ENCODE data around the gene MT1A. TPM values are rescaled to one million over a fixed set of nuclear protein-coding genes. Genes with fewer than 3 reads are reported as not detected.

The MT1A gene
- 1 to 10 TPM in 1 of 8 experiments, not detected in 7; 3.0 TPM for total RNA-seq

DNA sequence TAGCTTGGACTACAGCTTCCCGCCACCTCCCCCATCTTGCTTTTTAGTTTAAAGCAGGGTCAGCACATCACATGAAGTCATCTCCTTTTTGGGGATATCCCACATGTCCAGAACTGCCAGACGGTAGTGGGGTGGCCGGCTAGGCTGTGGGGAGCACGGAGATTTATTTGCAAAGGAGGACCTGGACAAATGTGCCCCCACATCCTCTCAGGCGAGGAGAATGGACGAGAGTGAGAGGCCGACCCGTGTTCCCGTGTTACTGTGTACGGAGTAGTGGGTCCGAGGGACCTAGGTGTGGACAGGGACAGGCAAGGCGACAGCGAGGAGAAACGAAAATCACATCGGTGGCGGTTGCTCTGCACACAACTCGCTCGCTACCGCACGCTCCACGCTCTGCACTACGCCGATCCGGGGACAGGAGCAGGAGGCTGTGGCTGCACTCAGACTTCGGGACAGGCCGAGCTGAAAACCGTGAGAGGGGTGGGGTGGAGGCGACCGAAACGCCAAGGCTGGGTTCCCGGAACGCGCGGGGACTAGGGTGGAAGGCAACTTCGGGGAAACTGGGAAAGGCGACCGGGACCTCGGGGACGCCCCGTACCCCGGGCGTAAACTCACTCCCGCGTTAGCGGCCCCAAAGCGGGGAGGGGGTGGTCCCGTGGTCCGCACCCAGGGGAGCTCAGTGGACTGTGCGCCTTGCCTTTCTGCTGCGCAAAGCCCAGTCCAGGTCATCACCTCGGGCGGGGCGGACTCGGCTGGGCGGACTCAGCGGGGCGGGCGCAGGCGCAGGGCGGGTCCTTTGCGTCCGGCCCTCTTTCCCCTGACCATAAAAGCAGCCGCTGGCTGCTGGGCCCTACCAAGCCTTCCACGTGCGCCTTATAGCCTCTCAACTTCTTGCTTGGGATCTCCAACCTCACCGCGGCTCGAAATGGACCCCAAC lies at the start of gene MT1A:
Gene MT1A, plus strand, starts transcription at position 853 of the 937 bp plus-strand sequence. Its CDS starts 73 bp downstream, at position 926.
- H3K4me1 ChIP-seq (replicated peaks in 1 of 2): peaks cover 9 to 13% of the 10 kb centered on the region in 2 donors
- peak; percentile 77 to 89 (median 84) for ATAC-seq (replicated peaks in 6 of 8)
- H3K27ac ChIP-seq: no peak within 1 kb of the TSS
- peak within 1 kb of the TSS; percentile 26 to 35 (median 28) for H3K4me3 ChIP-seq
- in situ Hi-C loops (cut with MboI; ENCODE audit: low pct_unique_long_range_greater_than_20kb in 2 of 9, low sequenced_read_pairs in 9 of 9, unreplicated experiment in 9 of 9): no loop called here
- WGBS, 10 experiments: 0 to 54% (median 9%) methylated on average over 2 to 29 of the region's 68 CpGs; no CpG with 5 or more reads in 2 of the 10 experiments

DNA sequence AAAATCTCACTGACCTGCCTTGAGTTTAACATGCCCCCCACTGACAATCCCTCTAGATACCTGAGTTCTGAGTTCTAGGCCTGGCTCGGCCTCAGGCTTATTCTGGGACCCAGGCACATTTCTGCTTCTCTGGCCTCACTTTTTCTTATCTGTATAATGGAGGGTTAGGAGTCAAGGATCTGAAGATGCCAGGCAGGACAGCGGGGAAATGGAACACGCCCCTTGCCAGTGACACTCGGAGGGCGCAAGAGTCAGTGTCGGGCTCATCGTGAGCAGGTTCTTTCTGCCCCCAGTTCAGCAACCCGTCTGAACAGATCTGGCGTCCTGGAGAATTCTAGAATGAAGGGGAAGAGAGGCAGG lies 49.7 kb upstream of the MT1A start:
- in situ Hi-C loops (cut with MboI; ENCODE audit: low pct_unique_long_range_greater_than_20kb in 2 of 9, low sequenced_read_pairs in 9 of 9, unreplicated experiment in 9 of 9): no loop called here
- no peak for ATAC-seq (replicated peaks in 6 of 8)
- Histone ChIP-seq H3K27ac (no peak overlapping the region), H3K4me1 (replicated peaks in 1 of 2) (no peaks in the 10 kb centered on the region), H3K4me3 (peak overlapping the region; percentile 26 to 59 (median 47))
- WGBS, 10 experiments: 7 to 54% (median 35%) methylated on average over 3 to 7 of the region's 9 CpGs; no CpG with 5 or more reads in 5 of the 10 experiments

DNA sequence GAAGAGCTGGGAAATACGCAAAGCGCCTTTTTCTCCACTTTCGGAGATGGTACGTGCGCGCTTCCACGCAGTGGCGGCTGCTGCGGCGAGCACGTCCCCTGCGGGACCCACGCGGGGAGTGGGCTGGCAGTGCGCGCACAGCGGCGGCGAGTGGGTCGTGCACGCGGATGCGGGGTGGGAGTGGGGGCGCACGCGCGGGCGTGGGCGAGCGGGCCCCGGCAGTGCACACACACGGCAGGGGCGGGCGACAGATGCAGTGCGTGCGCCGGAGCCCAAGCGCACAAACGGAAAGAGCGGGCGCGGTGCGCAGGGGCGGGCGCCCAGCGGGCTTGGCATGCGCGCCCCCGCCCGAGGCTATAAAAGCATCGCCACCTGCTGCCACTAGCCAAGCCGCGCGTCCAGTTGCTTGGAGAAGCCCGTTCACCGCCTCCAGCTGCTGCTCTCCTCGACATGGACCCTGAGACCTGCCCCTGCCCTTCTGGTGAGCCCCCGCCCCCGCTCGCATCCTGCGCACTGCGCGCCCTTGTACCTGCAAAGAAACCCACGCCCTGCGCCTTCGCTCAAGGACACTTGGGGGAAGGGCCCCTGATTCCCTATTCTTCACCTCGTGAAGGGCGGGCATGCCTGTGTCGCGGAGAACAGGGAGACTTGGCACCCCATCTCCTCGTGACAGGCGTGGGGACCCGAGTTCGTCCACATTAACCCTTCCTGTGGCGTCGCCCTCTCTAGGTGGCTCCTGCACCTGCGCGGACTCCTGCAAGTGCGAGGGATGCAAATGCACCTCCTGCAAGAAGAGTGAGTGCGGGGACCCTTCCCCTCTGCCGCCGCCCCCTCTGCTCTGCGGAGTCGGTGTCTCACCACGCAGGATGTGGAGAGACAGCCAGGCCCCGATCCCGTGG lies 49.1 kb upstream of the MT1A start, which contains the start of gene MT3:
Gene MT3, plus strand, starts transcription at position 388 of the 899 bp plus-strand sequence. Its CDS starts 63 bp downstream, at position 451.
- Histone ChIP-seq H3K4me1 (replicated peaks in 1 of 2) (no peaks in the 10 kb centered on the region), H3K27ac (no peak within 1 kb of the TSS), H3K4me3 (peak within 1 kb of the TSS; percentile 26 to 59 (median 47))
- ATAC-seq (replicated peaks in 6 of 8): peak; percentile 40 to 93 (median 88)
- in situ Hi-C loops (cut with MboI; ENCODE audit: low pct_unique_long_range_greater_than_20kb in 2 of 9, low sequenced_read_pairs in 9 of 9, unreplicated experiment in 9 of 9): no loop called here
- 0 to 17% (median 2%) methylated on average over 1 to 38 of the region's 87 CpGs; no CpG with 5 or more reads in 6 of the 10 experiments for WGBS, 10 experiments

DNA sequence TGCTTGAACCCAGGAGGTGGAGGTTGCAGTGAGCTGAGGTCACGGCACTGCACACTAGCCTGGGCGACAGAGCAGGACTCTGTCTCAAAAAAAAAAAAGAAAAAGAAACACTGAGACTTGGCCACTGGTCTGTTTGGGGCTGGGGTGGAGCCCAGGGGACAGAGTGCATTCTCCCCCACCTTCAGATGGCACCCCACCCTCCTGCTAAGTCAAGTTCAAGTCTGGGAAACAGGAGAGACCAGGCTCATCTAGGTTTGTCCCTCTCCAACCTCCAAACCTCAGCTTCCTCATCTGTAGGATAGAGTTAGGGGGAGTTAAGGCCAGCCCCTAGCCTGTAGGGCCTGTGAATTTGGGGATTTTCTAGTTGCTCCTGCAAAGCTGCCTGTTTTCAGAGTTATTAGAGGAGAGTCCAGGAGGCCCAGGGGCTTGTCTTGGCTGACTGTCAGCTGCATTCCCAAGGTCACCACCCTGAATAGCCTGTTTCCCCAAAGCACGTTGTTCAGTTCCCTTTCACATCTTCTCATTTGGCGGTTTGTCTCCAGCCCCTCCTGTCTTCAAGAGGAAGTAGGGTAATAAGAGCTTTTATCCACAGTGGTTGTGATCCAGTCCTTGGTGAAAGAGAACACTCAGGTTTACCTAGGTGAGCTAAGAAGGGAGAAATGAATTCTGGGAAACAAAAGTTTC lies 46.9 kb upstream of the MT1A start:
- Histone ChIP-seq H3K27ac (no peak overlapping the region), H3K4me1 (replicated peaks in 1 of 2) (no peaks in the 10 kb centered on the region), H3K4me3 (no peak overlapping the region)
- 20 to 100% (median 50%) methylated on average over 1 to 4 of the region's 4 CpGs; no CpG with 5 or more reads in 1 of the 10 experiments for WGBS, 10 experiments
- in situ Hi-C loops (cut with MboI; ENCODE audit: low pct_unique_long_range_greater_than_20kb in 2 of 9, low sequenced_read_pairs in 9 of 9, unreplicated experiment in 9 of 9): no loop called here
- ATAC-seq (replicated peaks in 6 of 8): no peak

DNA sequence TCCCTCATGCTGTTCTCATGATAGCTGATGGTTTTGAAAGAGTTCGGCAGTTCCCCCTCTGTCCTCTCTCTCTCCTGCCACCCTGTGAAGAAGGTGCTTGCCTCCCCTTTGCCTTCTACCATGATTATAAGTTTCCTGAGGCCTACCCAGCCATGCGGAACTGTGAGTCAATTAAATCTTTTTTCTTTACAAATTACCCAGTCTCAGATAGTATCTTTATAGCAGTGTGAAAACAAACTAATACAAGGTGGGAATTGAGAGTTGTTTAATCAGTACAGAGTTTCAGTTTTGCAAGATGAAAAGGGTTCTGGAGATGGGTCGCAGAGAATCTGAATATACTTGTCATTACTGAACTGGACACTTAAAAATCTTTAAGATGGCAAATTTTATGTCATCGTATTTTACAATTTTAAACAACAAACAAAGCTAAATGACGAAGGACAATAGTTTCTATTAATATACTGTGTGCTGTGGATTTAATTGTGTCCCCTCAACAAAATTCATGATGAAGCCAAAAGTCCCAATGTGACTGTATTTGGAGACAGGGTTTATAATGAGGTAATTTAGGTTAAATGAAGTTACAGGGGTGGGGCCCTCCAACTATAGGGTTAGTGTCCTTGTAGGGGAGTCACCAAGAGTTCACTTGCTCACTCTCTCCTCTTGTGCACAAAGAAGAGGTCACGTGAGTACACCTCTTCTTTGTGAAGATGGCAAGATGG lies 44.7 kb upstream of the MT1A start:
- Histone ChIP-seq H3K27ac (no peak overlapping the region), H3K4me3 (no peak overlapping the region), H3K4me1 (replicated peaks in 1 of 2) (no peaks in the 10 kb centered on the region)
- 48 to 92% (median 73%) methylated on average over 2 to 6 of the region's 6 CpGs; no CpG with 5 or more reads in 1 of the 10 experiments for WGBS, 10 experiments
- ATAC-seq (replicated peaks in 6 of 8): no peak
- in situ Hi-C loops (cut with MboI; ENCODE audit: low pct_unique_long_range_greater_than_20kb in 2 of 9, low sequenced_read_pairs in 9 of 9, unreplicated experiment in 9 of 9): no loop called here

DNA sequence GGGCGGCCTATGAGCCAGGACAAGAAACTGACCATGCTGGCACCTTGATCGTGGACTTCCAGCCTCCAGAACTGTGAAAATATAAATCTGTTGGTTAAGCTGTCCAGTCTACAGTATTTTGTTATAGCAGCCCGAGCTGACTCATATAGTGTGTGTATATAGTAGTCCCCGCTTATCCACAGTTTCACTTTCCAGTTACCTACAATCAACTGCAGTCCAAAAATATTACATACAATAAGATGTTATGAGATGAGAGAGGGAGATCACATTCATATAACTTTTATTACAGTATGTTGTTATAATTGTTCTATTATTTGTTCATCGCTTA lies 44.2 kb upstream of the MT1A start:
- H3K4me3 ChIP-seq: no peak overlapping the region
- 41 to 90% (median 80%) methylated on average over 1 to 5 of the region's 5 CpGs; no CpG with 5 or more reads in 1 of the 10 experiments for WGBS, 10 experiments
- no peak overlapping the region for H3K27ac ChIP-seq
- in situ Hi-C loops (cut with MboI; ENCODE audit: low pct_unique_long_range_greater_than_20kb in 2 of 9, low sequenced_read_pairs in 9 of 9, unreplicated experiment in 9 of 9): no loop called here
- ATAC-seq (replicated peaks in 6 of 8): no peak
- H3K4me1 ChIP-seq (replicated peaks in 1 of 2): no peaks in the 10 kb centered on the region

DNA sequence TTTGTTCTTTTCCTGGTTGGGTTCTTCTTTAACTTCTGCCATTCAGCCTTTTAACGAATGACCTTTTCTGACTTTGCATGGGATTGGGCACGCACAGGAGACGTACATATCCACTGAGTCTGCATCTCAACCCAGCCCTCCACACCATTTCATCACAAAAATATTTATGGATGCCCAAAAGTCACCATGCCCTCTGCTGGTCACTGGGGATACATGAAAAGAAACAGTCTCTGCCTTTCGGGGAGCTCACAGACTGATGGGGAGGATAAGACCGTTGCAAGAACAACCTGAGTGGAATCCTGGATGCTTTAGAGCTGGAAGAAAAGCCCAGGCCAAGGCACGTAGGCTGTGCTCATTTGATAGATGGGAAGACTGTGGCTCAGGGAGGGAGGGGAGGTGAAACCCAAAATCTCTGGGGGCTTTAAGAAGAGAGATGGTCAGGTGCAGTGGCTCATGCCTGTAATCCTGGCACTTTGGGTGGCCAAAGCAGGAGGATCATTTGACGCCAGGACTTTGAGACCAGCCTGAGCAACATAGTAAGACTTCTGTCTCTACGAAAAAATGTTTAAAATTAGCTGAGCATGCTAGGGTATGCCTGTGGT lies 38.0 kb upstream of the MT1A start:
- in situ Hi-C loops (cut with MboI; ENCODE audit: low pct_unique_long_range_greater_than_20kb in 2 of 9, low sequenced_read_pairs in 9 of 9, unreplicated experiment in 9 of 9): no loop called here
- H3K27ac ChIP-seq: no peak overlapping the region
- peak in 3 of 8 experiments; percentile 62 to 83 (median 76) for ATAC-seq (replicated peaks in 6 of 8)
- H3K4me1 ChIP-seq (replicated peaks in 1 of 2): no peaks in the 10 kb centered on the region
- 9 to 44% (median 22%) methylated on average over 1 to 7 of the region's 8 CpGs; no CpG with 5 or more reads in 1 of the 10 experiments for WGBS, 10 experiments
- no peak overlapping the region for H3K4me3 ChIP-seq

DNA sequence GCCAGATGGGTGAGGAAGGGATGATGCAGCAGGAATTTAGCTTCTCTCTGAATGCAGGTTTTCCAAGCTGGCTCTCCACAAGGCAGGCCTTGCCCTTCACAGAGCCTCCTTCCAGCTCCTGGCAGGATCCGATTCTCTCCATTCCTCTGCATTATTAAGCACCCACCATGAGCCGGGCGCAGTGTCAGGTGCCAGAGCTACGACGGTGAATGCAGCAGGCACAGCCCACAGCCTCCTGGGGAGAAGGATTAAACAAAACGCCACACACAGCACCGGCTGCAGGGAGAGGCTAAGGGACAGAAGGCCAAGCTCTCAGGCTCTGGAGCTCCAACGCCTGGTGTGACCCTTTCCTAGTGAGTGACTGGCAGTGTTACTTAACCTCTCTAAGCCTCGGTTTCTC lies 37.1 kb upstream of the MT1A start:
- WGBS, 10 experiments: 30 to 94% (median 46%) methylated on average over 1 to 4 of the region's 9 CpGs; no CpG with 5 or more reads in 4 of the 10 experiments

DNA sequence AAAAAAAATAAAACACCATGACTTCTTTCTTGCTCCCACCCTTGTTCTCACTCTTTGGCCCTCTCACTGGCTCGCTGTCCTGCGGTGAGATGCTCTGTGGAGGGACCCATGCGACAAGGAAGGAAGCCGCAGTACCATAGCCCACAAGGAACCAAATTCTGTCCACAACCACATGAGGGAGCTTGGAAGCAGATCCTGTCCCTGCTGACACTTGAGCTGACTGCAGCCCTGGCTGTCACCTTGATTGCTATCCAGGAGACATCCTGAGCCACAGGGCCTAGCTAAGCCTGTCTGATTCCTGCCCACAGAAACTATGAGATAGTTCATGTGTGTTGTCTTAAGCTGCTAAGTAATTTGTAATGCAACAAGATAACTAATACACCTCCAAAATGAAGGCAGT lies 34.9 kb upstream of the MT1A start:
- no peak for ATAC-seq (replicated peaks in 6 of 8)
- Histone ChIP-seq H3K27ac (no peak overlapping the region), H3K4me3 (no peak overlapping the region), H3K4me1 (replicated peaks in 1 of 2) (peaks cover under 1% of the 10 kb centered on the region in 2 donors)
- 33 to 78% (median 44%) methylated on average over 1 to 4 of the region's 4 CpGs; no CpG with 5 or more reads in 6 of the 10 experiments for WGBS, 10 experiments
- in situ Hi-C loops (cut with MboI; ENCODE audit: low pct_unique_long_range_greater_than_20kb in 2 of 9, low sequenced_read_pairs in 9 of 9, unreplicated experiment in 9 of 9): no loop called here

More for the DNA sequence above, 37.1 kb upstream of the MT1A start:
- ATAC-seq (replicated peaks in 6 of 8): no peak
- in situ Hi-C loops (cut with MboI; ENCODE audit: low pct_unique_long_range_greater_than_20kb in 2 of 9, low sequenced_read_pairs in 9 of 9, unreplicated experiment in 9 of 9): no loop called here
- H3K4me1 ChIP-seq (replicated peaks in 1 of 2): no peaks in the 10 kb centered on the region
- no peak overlapping the region for H3K4me3 ChIP-seq
- H3K27ac ChIP-seq: no peak overlapping the region

DNA sequence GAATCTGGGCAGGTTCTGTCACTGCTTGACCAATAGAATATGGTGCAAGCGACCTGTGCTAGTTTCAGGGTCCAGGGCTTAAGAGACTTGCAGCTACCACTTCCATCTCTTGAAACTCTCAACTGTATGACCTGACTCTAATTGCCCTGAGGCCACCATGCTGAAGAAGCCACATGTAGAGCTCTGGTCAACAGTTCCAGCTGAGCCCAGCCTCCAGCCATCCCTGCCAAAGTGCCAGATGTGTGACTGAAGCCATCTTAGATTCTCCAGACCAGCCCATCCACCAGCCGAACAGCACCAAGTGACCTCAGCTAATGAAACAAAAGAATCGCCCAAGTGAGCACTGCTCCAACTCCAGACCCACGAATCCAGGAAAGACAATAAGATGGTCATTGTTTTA lies 33.5 kb upstream of the MT1A start:
- ATAC-seq (replicated peaks in 6 of 8): no peak
- Histone ChIP-seq H3K27ac (no peak overlapping the region), H3K4me3 (no peak overlapping the region), H3K4me1 (replicated peaks in 1 of 2) (peaks cover 11 to 12% of the 10 kb centered on the region in 2 donors)
- 20 to 80% (median 60%) methylated on average over 1 to 3 of the region's 4 CpGs; no CpG with 5 or more reads in 3 of the 10 experiments for WGBS, 10 experiments
- in situ Hi-C loops (cut with MboI; ENCODE audit: low pct_unique_long_range_greater_than_20kb in 2 of 9, low sequenced_read_pairs in 9 of 9, unreplicated experiment in 9 of 9): no loop called here

DNA sequence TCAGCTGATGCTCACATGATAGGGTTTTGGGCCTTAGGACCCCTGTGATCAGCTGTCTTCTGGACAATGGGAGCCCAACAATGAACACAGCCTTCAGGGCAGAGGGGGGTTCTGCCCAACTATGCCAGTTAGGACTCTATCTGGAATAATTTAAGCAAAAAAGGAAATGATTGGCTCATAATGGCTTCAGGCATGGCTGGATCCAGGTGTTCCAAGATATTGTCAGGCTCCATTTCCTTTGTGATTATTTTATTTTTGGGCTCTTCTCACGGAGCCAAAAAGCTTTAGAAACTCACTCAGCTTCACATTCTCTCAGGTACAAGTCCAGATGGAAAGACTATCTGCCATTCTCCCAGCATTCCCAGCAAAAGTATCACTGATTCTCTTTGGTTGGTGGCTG lies 33.0 kb upstream of the MT1A start:
- WGBS, 10 experiments: 43 to 100% (median 80%) methylated on average over 1 of the region's 1 CpG; no CpG with 5 or more reads in 6 of the 10 experiments
- H3K4me1 ChIP-seq (replicated peaks in 1 of 2): peaks cover 11 to 16% of the 10 kb centered on the region in 2 donors
- in situ Hi-C loops (cut with MboI; ENCODE audit: low pct_unique_long_range_greater_than_20kb in 2 of 9, low sequenced_read_pairs in 9 of 9, unreplicated experiment in 9 of 9): no loop called here
- H3K4me3 ChIP-seq: no peak overlapping the region
- no peak for ATAC-seq (replicated peaks in 6 of 8)
- no peak overlapping the region for H3K27ac ChIP-seq
